ENCODE results near the gene CAGE1.

The CAGE1 gene

DNA sequence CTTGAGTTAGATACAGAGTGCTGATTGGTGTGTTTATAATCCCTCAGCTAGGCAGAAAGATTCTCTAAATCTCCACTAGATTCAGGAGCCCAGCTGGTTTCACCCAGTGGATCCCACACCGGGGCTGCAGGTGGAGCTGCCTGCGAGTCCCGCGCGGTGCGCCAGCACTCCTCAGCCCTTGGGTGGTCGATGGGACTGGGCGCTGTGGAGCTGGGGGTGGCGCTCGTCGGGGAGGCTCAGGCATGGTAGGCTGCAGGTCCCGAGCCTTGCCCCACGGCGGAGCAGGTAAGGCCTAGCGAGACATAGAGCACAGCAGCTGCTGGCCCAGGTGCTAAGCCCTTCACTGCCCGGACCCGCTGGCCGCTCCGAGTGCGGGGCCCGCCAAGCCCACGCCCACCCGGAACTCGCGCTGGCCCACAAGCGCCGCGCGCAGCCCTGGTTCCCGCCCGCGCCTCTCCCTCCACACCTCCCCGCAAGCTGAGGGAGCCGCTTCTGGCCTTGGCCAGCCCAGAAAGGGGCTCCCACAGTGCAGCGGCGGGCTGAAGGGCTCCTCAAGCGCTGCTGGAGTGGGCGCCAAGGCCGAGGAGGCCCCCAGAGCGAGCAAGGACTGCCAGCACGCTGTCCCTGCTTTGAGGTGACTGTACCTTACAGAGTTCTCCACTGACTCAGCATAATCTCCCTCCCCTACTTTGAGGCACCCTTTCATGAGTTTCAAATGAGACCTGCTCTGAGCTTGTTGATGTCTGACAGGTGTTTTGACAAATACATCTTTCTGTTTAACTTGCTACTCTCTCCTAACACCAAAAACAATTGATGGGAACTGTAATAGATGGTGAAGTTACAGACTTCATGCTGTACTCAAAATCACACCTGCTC is 72.6 kb downstream of the CAGE1 start:
- no peak for TF ChIP-seq TAF1 (IDR thresholded peaks at IDR 0.05; ENCODE audit: borderline replicate concordance, insufficient read depth, low read length)
- TF ChIP-seq, protein P1, sequence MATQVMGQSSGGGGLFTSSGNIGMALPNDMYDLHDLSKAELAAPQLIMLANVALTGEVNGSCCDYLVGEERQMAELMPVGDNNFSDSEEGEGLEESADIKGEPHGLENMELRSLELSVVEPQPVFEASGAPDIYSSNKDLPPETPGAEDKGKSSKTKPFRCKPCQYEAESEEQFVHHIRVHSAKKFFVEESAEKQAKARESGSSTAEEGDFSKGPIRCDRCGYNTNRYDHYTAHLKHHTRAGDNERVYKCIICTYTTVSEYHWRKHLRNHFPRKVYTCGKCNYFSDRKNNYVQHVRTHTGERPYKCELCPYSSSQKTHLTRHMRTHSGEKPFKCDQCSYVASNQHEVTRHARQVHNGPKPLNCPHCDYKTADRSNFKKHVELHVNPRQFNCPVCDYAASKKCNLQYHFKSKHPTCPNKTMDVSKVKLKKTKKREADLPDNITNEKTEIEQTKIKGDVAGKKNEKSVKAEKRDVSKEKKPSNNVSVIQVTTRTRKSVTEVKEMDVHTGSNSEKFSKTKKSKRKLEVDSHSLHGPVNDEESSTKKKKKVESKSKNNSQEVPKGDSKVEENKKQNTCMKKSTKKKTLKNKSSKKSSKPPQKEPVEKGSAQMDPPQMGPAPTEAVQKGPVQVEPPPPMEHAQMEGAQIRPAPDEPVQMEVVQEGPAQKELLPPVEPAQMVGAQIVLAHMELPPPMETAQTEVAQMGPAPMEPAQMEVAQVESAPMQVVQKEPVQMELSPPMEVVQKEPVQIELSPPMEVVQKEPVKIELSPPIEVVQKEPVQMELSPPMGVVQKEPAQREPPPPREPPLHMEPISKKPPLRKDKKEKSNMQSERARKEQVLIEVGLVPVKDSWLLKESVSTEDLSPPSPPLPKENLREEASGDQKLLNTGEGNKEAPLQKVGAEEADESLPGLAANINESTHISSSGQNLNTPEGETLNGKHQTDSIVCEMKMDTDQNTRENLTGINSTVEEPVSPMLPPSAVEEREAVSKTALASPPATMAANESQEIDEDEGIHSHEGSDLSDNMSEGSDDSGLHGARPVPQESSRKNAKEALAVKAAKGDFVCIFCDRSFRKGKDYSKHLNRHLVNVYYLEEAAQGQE (IDR thresholded peaks at IDR 0.05; ENCODE audit: insufficient read depth in 1 of 2, low read depth in 2 of 2, low read length in 2 of 2): no peak
- no peak for TF ChIP-seq POLR2AphosphoS5 (IDR thresholded peaks at IDR 0.05; ENCODE audit: low read depth, low read length)
- TF ChIP-seq SIN3A (IDR thresholded peaks at IDR 0.05; ENCODE audit: borderline replicate concordance, insufficient read depth, low read length): no peak
- TF ChIP-seq FOXP2 (optimal IDR thresholded peaks at IDR 0.05; ENCODE audit: borderline replicate concordance, extremely low read depth, extremely low read length, insufficient read depth): no peak

- TF ChIP-seq POLR2AphosphoS5 (IDR thresholded peaks at IDR 0.05; ENCODE audit: low read depth, low read length): no peak
- TF ChIP-seq, protein P1 (IDR thresholded peaks at IDR 0.05; ENCODE audit: insufficient read depth in 1 of 2, low read depth in 2 of 2, low read length in 2 of 2): no peak
- no peak for TF ChIP-seq FOXP2 (optimal IDR thresholded peaks at IDR 0.05; ENCODE audit: borderline replicate concordance, extremely low read depth, extremely low read length, insufficient read depth)
- no peak for TF ChIP-seq SIN3A (IDR thresholded peaks at IDR 0.05; ENCODE audit: borderline replicate concordance, insufficient read depth, low read length)
- no peak for TF ChIP-seq TAF1 (IDR thresholded peaks at IDR 0.05; ENCODE audit: borderline replicate concordance, insufficient read depth, low read length)
These were observed 73.6 kb downstream of the CAGE1 start for GRCh38 chr6:7315948-7316365.

GRCh38 chr6:7314414-7314813 is 75.1 kb downstream of the CAGE1 start:
- TF ChIP-seq, protein P1 (IDR thresholded peaks at IDR 0.05; ENCODE audit: insufficient read depth in 1 of 2, low read depth in 2 of 2, low read length in 2 of 2): no peak
- TF ChIP-seq POLR2AphosphoS5 (IDR thresholded peaks at IDR 0.05; ENCODE audit: low read depth, low read length): no peak
- TF ChIP-seq FOXP2 (optimal IDR thresholded peaks at IDR 0.05; ENCODE audit: borderline replicate concordance, extremely low read depth, extremely low read length, insufficient read depth): no peak
- no peak for TF ChIP-seq TAF1 (IDR thresholded peaks at IDR 0.05; ENCODE audit: borderline replicate concordance, insufficient read depth, low read length)
- TF ChIP-seq SIN3A (IDR thresholded peaks at IDR 0.05; ENCODE audit: borderline replicate concordance, insufficient read depth, low read length): no peak

DNA sequence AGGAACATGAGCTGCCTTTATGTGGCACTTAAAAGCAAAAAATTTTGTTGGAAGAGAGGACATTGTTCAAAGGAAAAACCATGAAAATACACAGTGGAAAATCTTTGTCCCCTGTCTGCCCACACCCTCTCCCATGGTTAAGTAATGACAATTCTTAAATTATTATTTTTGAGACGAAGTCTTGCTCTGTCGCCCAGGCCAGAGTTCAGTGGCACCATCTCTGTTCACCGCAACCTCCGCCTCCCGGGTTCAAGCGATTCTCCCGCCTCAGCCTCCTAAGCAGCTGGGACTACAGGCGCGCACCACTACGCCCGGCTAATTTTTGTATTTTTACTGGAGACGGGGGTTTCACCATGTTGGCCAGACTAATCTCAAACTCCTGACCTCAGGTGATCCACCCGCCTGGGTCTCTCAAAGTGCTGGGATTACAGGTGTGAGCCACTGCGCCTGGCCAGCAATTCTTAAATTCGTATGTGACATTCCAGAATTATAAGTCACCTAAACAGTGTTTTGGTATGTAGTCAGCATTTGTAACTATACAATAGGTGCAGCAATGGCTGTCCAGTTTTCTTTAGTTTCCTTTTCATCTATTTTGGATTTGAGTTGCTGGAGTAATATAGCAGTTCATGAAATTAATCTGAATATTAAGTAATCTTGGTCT is 75.9 kb downstream of the CAGE1 start:
- TF ChIP-seq, protein P1 (IDR thresholded peaks at IDR 0.05; ENCODE audit: insufficient read depth in 1 of 2, low read depth in 2 of 2, low read length in 2 of 2): no peak
- TF ChIP-seq POLR2AphosphoS5 (IDR thresholded peaks at IDR 0.05; ENCODE audit: low read depth, low read length): no peak
- TF ChIP-seq FOXP2 (optimal IDR thresholded peaks at IDR 0.05; ENCODE audit: borderline replicate concordance, extremely low read depth, extremely low read length, insufficient read depth): no peak
- TF ChIP-seq SIN3A (IDR thresholded peaks at IDR 0.05; ENCODE audit: borderline replicate concordance, insufficient read depth, low read length): no peak
- no peak for TF ChIP-seq TAF1 (IDR thresholded peaks at IDR 0.05; ENCODE audit: borderline replicate concordance, insufficient read depth, low read length)

Data from PFSK-1 (cell line).